ENCODE data around the gene FOXN1. TPM values are rescaled to one million over a fixed set of nuclear protein-coding genes. Genes with fewer than 3 reads are reported as not detected.

The FOXN1 gene
- total and polyA plus RNA-seq, 12 donors: not detected

GRCh38 chr17:28577466-28577824, 71.3 kb downstream of the FOXN1 start:
- H3K4me1 ChIP-seq: peaks cover under 1 to 42% (median 29%) of the 10 kb centered on the region in 9 donors
- no peak for ATAC-seq
- H3K4me3 ChIP-seq: peak overlapping the region in 1 of 10 donors; percentile 56
- peaks cover 0 to 42% (median 0%) of the 10 kb centered on the region in 9 donors for H3K36me3 ChIP-seq
- intact Hi-C loops (cut with DNase I): loop anchor here in 1 of 10 donors (2.0 kb wide), 1 partner anchor 21 kb away; the partner anchor contains the start of gene SPAG5
- H3K27ac ChIP-seq: peak overlapping the region in 5 of 10 donors; percentile 11 to 57 (median 50)
- no peak for DNase-seq
- TF ChIP-seq, protein P1, sequence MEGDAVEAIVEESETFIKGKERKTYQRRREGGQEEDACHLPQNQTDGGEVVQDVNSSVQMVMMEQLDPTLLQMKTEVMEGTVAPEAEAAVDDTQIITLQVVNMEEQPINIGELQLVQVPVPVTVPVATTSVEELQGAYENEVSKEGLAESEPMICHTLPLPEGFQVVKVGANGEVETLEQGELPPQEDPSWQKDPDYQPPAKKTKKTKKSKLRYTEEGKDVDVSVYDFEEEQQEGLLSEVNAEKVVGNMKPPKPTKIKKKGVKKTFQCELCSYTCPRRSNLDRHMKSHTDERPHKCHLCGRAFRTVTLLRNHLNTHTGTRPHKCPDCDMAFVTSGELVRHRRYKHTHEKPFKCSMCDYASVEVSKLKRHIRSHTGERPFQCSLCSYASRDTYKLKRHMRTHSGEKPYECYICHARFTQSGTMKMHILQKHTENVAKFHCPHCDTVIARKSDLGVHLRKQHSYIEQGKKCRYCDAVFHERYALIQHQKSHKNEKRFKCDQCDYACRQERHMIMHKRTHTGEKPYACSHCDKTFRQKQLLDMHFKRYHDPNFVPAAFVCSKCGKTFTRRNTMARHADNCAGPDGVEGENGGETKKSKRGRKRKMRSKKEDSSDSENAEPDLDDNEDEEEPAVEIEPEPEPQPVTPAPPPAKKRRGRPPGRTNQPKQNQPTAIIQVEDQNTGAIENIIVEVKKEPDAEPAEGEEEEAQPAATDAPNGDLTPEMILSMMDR (IDR thresholded peaks at IDR 0.05): no peak
- no peaks in the 10 kb centered on the region for H3K9me3 ChIP-seq
- WGBS, 2 donors: 92 to 95% methylated on average over 3 of the region's 3 CpGs
- H3K27me3 ChIP-seq: no peaks in the 10 kb centered on the region

DNA sequence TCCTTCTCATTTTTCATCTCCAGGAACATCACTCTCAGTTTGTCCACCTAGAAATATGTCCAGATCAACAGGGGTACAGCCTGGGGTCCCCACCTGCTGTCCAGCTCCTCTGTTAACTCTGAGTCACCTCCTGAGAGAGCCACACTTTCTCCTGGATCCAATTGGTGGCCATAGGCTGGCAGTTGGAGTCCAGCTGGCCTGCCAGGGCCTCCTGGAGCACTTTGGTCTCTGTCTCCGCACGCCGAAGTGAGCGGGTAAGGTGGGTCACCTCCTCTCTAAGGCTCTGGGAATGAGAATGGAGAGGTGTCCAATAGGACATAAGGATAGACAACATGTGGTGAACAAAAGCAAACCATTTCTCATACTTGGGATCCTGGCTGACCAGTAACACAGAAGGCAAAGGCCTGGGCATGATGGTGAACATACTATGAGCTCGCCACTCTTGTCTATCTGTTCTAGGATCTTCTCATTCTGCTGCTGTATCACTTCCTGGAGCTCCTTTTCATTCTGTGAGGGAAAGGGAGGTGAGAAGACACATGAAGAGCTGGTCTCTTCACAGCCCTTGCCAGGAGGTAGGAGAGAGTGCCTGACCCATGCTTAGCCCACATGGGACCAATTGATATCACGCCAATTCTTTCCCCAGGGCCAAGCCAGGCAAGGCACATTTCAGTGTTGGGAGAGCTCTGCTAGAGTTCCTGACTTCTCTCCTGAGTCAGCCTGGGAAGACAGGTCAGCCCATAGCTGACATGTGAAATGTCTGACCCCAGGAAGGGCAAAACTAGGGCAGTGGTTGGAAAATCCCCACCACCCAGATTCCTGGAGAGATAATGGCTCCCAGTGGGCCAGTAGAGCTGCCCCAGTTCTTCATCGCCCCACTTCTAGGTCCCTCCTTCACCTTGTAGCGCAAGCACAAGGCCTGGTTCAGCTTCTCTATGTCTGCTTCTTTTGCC, 72.4 kb downstream of the FOXN1 start:
- H3K27ac ChIP-seq: no peak overlapping the region
- TF ChIP-seq, protein P1 (IDR thresholded peaks at IDR 0.05): no peak
- no peak for DNase-seq
- H3K4me3 ChIP-seq: no peak overlapping the region
- peaks cover 0 to 52% (median 0%) of the 10 kb centered on the region in 9 donors for H3K36me3 ChIP-seq
- intact Hi-C loops (cut with DNase I): no loop called here
- no peaks in the 10 kb centered on the region for H3K27me3 ChIP-seq
- H3K9me3 ChIP-seq: no peaks in the 10 kb centered on the region
- H3K4me1 ChIP-seq: peaks cover 0 to 31% (median 19%) of the 10 kb centered on the region in 9 donors
- ATAC-seq: no peak
- 97 to 98% methylated on average over 8 of the region's 8 CpGs for WGBS, 2 donors

DNA sequence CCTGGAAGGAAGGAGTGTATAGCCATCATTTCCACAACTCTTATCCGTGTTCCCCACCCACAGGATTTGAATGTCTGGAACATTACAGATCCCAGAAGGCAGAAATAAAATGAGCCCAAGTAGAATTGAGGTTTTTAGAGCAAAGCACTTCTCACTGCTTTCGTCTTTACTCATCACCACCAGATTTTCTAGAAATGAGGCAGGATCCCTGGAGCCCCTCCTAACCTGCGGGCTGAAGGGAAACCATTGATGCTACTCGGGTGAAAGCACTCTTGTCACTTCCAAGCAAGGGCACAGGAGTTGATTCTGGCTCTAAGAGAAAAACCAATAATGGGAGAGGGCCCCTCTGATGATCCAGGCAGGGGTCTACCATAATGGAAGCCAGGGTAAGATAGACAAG, 73.4 kb downstream of the FOXN1 start:
- Histone ChIP-seq H3K27me3 (no peaks in the 10 kb centered on the region), H3K27ac (no peak overlapping the region), H3K9me3 (no peaks in the 10 kb centered on the region), H3K4me1 (peaks cover 0 to 21% (median 11%) of the 10 kb centered on the region in 9 donors), H3K36me3 (peaks cover 0 to 62% (median 0%) of the 10 kb centered on the region in 9 donors), H3K4me3 (no peak overlapping the region)
- intact Hi-C loops (cut with DNase I): no loop called here
- ATAC-seq (no peak), DNase-seq (no peak)
- 90 to 92% methylated on average over 4 of the region's 4 CpGs for WGBS, 2 donors
- TF ChIP-seq, protein P1 (IDR thresholded peaks at IDR 0.05): no peak

- Histone ChIP-seq H3K36me3 (peaks cover 0 to 77% (median 0%) of the 10 kb centered on the region in 9 donors), H3K4me1 (peaks cover 0 to 10% (median 6%) of the 10 kb centered on the region in 9 donors), H3K4me3 (no peak overlapping the region), H3K27ac (no peak overlapping the region), H3K27me3 (no peaks in the 10 kb centered on the region), H3K9me3 (no peaks in the 10 kb centered on the region)
- intact Hi-C loops (cut with DNase I): no loop called here
- TF ChIP-seq, protein P1 (IDR thresholded peaks at IDR 0.05): no peak
- ATAC-seq (no peak), DNase-seq (no peak)
- 99 to 100% methylated on average over 3 of the region's 3 CpGs for WGBS, 2 donors
Measured at GRCh38 chr17:28580959-28581358, 74.8 kb downstream of the FOXN1 start.
